SK-N-MC (cell line): ENCODE data around the gene ADIPOR2.

Source experiments
- EZH2 ChIP-seq: fragments of 200-600 bp; sonication (generic); IDR thresholded peaks from one replicate; pipeline ENCODE4 v1.6.1; 2017; ENCODE audit warnings: antibody characterized with exemption
- POLR2AphosphoS5 ChIP-seq: IDR thresholded peaks from 2 replicates; pipeline ENCODE4 v1.6.1; 2012; ENCODE audit warnings: mild to moderate bottlenecking, low read depth, low read length, borderline replicate concordance

- no peak for TF ChIP-seq EZH2
- TF ChIP-seq POLR2AphosphoS5: no peak
Observed at GRCh38 chr12:1811948-1812291, 121.0 kb downstream of the ADIPOR2 start.
